ENCODE measurements around the gene S1PR2.

S1PR2 gene

DNA sequence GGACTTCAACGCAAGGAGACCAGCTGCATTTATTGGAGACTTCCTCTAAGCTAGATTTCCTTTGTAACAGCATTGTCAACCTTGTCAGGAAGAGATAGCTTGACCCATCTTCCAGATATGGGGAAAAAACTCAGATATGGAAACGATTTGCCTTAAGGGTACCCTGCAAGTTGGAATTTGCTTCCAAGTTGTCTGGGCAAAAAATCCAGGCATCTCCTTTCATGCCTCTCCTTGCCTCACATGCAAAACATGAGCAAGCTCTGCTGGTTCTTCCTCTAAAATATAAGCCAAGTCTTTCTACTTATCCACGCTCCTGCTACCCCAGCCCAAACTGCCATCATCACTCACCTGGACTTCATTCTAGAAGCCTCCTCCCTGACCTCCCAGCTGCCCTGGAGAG, 30.0 kb downstream of the S1PR2 start:
- TF ChIP-seq, protein P1, sequence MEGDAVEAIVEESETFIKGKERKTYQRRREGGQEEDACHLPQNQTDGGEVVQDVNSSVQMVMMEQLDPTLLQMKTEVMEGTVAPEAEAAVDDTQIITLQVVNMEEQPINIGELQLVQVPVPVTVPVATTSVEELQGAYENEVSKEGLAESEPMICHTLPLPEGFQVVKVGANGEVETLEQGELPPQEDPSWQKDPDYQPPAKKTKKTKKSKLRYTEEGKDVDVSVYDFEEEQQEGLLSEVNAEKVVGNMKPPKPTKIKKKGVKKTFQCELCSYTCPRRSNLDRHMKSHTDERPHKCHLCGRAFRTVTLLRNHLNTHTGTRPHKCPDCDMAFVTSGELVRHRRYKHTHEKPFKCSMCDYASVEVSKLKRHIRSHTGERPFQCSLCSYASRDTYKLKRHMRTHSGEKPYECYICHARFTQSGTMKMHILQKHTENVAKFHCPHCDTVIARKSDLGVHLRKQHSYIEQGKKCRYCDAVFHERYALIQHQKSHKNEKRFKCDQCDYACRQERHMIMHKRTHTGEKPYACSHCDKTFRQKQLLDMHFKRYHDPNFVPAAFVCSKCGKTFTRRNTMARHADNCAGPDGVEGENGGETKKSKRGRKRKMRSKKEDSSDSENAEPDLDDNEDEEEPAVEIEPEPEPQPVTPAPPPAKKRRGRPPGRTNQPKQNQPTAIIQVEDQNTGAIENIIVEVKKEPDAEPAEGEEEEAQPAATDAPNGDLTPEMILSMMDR (IDR thresholded peaks at IDR 0.05) = no peak

DNA sequence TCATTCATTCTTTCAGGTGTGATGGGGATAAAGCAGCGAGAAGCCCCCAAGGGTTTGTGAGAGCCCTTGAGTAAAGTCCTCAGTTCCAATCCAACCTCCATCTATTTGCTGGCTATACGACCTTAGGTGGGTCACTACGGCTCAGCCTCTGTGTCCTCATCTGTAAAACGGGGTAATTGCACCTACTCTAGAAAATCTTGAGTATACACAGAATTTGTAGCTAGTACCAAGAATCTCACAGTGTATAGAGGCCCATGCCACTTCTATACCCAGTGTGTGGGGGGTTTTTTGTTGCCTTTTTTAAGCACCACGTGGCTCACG, 36.0 kb downstream of the S1PR2 start:
- TF ChIP-seq, protein P1 (IDR thresholded peaks at IDR 0.05) = no peak

DNA sequence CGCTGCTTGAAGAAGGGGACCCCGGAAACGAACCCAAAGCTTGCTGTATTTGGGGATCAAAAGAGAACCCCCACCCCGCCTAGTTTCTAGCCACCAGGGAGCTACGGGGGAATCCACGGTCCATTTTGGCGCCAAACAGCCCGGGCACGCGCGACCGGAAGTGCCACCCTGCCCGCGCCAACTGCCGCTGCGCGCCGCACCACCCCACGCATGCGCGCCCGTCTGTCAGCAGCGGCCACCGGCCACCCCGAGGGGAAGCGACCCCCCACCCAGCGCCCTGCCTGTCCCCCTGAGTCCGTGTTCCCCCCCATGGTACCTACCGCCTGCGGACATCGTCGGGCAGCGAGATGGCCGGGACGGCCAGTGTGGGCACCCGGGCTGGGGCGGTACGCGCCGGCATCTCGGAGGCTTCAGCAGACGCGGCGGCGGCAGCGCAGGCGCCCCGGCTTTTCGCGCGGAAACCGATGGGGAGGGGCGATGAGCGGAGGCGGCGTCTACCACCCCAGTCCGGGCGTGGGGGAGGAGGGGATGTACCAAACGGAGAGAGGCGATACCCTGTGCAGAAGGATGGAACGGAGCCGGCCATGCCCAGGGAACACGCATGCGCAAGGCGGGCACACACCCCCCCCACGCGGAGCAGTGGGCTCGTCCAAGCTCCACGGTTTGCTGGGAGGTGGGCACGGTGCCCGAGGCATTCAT, 36.5 kb downstream of the S1PR2 start, which contains the start of gene DNMT1:
Gene DNMT1 (minus strand): TSS at position 454 of the 699 bp plus-strand sequence. CDS start 54 bp downstream, at position 400.
- TF ChIP-seq, protein P1 (IDR thresholded peaks at IDR 0.05) = no peak

DNA sequence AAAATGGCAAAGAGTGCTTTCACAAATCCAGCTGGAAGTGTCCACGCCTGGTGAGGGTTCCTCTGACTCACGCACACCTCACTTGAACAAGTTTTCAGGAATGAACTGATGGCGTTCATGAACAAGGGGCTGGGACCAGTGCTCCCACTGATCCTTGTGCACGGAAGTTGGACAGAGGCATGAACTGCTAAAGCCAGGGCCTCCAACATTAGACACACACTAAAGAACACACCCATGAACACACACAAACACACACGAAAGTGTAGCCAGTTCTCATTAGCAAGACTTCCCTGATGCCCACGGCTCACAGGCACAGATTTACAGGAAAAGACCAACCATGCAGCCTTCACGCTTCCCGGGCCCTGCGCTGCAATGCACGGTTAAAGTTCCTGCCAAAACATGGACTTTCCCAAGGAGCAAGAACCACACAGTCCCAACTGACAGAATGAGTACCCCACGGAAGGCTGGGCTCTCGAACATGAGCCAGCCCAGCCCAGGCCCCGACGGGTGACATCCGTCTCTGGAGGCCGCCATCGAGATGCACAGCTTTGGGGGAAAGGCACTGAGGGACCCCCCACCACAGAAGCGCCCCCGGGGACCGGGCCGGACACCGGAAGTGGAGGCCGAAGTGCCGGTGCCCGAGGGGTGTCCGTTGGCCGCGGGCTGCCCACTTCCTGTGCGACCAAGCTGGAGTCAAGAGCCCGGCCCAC, 37.2 kb downstream of the S1PR2 start:
- TF ChIP-seq, protein P1 (IDR thresholded peaks at IDR 0.05) = no peak

DNA sequence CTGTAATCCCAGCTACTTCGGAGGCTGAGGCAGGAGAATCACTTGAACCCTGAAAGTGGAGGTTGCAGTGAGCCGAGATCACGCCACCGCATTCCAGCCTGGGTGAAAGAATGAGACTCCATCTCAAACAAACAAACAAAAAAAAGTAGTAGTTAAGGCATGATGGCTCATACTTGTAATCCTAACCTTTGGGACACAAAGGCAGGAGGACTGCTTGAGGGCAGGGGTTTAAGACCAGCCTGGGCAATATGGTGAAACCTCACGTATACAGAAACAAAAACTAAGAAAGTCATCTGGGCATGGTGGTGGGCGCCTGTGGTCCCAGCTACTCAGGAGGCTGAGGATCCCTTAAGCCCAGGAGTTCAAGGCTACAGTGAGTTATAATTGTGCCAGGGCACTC, 38.2 kb downstream of the S1PR2 start:
- TF ChIP-seq, protein P1 (IDR thresholded peaks at IDR 0.05) = no peak

DNA sequence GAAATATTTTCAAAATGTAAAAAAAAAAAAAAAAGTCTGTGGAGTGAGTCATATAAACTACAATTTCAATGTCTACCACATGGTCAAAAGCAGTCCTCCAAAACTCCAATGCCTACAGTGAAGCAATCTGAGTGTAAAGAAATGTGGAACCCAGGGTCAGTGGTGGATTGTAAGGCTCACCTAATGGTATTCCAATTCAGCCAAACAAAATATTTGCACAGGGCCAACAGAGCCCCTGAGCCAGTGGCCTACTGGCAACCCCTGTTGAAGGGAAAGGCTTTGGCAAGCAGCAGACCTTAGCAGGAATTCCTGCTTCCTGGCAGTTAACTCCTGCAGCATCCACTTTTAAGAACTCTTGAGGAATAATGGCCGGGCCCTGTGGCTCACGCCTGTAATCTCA, 39.8 kb downstream of the S1PR2 start:
- TF ChIP-seq, protein P1 (IDR thresholded peaks at IDR 0.05) = no peak

DNA sequence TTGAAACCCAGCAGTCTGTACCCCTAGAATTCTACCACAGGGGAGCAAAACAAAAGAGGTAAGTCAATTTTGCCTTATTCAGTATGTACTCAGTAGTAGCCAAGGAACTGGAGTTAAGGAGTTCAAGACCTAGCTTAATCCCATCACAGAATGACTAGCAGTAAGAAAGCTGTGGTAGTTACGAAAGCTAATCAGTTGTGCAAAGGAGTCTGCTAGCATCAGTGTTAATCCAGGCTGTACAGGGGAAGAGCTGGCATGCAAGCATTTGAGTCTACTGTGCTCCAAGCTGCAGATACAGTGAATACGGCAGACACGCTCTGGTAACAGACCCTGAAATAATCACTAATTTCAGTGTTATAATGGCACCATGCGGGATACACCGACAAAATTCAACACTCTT, 41.1 kb downstream of the S1PR2 start:
- TF ChIP-seq, protein P1 (IDR thresholded peaks at IDR 0.05) = no peak

Measured in LNCAP (cell line).